SK-N-SH (cell line): ENCODE measurements around the gene ZNF236. TPM values are rescaled to one million over a fixed set of nuclear protein-coding genes. Genes with fewer than 3 reads are reported as not detected.

ENCODE experiments used
- CTCF ChIA-PET: fragments of 300-600, 350-600 bp; formaldehyde crosslinking; extraction: SDS; loops from one replicate; lab custom pipeline; 2021; lab: Yijun Ruan, JAX
- POLR2A ChIA-PET: fragments of 350-600 bp; sonication (Branson Sonifier 250); formaldehyde crosslinking; extraction: SDS; loops from one replicate; lab custom pipeline; 2020; ENCODE audit warnings: antibody characterized with exemption, inconsistent platforms; lab: Yijun Ruan, JAX
- DNase-seq: peaks from one replicate; pipeline ENCODE4 v3.0.0; 2012
- H2AFZ ChIP-seq: fragments of 200-600 bp; sonication (generic); 2 replicates; pipeline ENCODE4 v1.8.1; 2016; ENCODE audit warnings: antibody characterized with exemption, mild to moderate bottlenecking, low read depth
- H3F3A ChIP-seq: fragments of 200-600 bp; sonication (generic); replicated peaks from 2 replicates; pipeline ENCODE3; 2016; ENCODE audit warnings: antibody characterized with exemption, mild to moderate bottlenecking; ENCODE audit not compliant: insufficient read depth
- H3K27ac ChIP-seq, 2 experiments: fragments of 200-500 bp in 1 of 2; fragments of 200-600 bp in 1 of 2; sonication (Bioruptor generic) in 1 of 2; sonication (generic), shearing (Covaris generic) in 1 of 2; 2 replicates each; pipeline versions ENCODE4 v1.5.1 to v1.6.1; 2014 to 2016; ENCODE audit warnings: low read depth in 2 of 2, inconsistent platforms in 1 of 2, low read length in 1 of 2, mild to moderate bottlenecking in 1 of 2, mixed read lengths in 1 of 2
- H3K27me3 ChIP-seq: fragments of 200-600 bp; sonication (generic), shearing (Covaris generic); 2 replicates; pipeline ENCODE4 v1.6.1; 2016; ENCODE audit warnings: mixed run types; ENCODE audit not compliant: insufficient read depth
- H3K36me3 ChIP-seq, 2 experiments: fragments of 200-500 bp in 1 of 2; fragments of 200-600 bp in 1 of 2; sonication (Bioruptor generic) in 1 of 2; sonication (generic) in 1 of 2; replicated peaks in 1 of 2; 2 replicates each; pipeline versions ENCODE3 to v1.5.1; 2014 to 2016; ENCODE audit warnings: low read length in 1 of 2, mild to moderate bottlenecking in 1 of 2; ENCODE audit not compliant: insufficient read depth in 2 of 2, control insufficient read depth in 1 of 2
- H3K4me1 ChIP-seq, 2 experiments: fragments of 200-500 bp in 1 of 2; fragments of 200-600 bp in 1 of 2; sonication (Bioruptor generic) in 1 of 2; sonication (generic), shearing (Covaris generic) in 1 of 2; 2 replicates each; pipeline versions ENCODE4 v1.5.1 to v1.6.1; 2014 to 2016; ENCODE audit warnings: low read depth in 1 of 2, low read length in 1 of 2, mixed run types in 1 of 2; ENCODE audit not compliant: insufficient read depth in 2 of 2, control insufficient read depth in 1 of 2
- H3K4me2 ChIP-seq: fragments of 200-600 bp; sonication (generic), shearing (Covaris generic); 2 replicates; pipeline ENCODE4 v1.6.1; 2017; ENCODE audit warnings: mixed run types
- H3K4me3 ChIP-seq, 2 experiments: fragments of 200-500 bp in 1 of 2; fragments of 200-600 bp in 1 of 2; sonication (Bioruptor generic) in 1 of 2; sonication (generic), shearing (Covaris generic) in 1 of 2; 2 replicates each; pipeline versions ENCODE4 v1.5.1 to v1.8.1; 2014 to 2016; ENCODE audit warnings: low read depth in 2 of 2, inconsistent platforms in 1 of 2, low read length in 1 of 2, mild to moderate bottlenecking in 1 of 2, mixed read lengths in 1 of 2, moderate library complexity in 1 of 2
- H3K79me2 ChIP-seq: fragments of 200-600 bp; sonication (generic); 2 replicates; pipeline ENCODE4 v1.8.1; 2017; ENCODE audit warnings: mild to moderate bottlenecking; ENCODE audit not compliant: insufficient read depth
- H3K9ac ChIP-seq: fragments of 200-600 bp; sonication (generic); 2 replicates; pipeline ENCODE4 v1.6.1; 2017; ENCODE audit warnings: mixed run types
- H3K9me2 ChIP-seq: fragments of 200-600 bp; sonication (generic); 2 replicates; pipeline ENCODE4 v1.6.1; 2017; ENCODE audit warnings: mixed run types
- H3K9me3 ChIP-seq: fragments of 200-600 bp; sonication (generic); 2 replicates; pipeline ENCODE4 v1.6.1; 2017; ENCODE audit warnings: mixed run types, mild to moderate bottlenecking, moderate library complexity
- H4K20me1 ChIP-seq: fragments of 200-600 bp; sonication (generic); 2 replicates; pipeline ENCODE4 v1.6.1; 2017; ENCODE audit warnings: mild to moderate bottlenecking, mixed run types; ENCODE audit not compliant: insufficient read depth
- FOXJ3 ChIP-seq: sonication (generic); formaldehyde crosslinking; IDR thresholded peaks from 2 replicates; pipeline ENCODE4 v1.5.1; 2020; ENCODE audit warnings: mild to moderate bottlenecking, missing genetic modification reagents
- FOXM1 ChIP-seq: IDR thresholded peaks from 2 replicates; pipeline ENCODE4 v1.4.0; 2012; ENCODE audit warnings: low read depth, mild to moderate bottlenecking
- GATA2 ChIP-seq: sonication (generic); formaldehyde crosslinking; IDR thresholded peaks from 2 replicates; pipeline ENCODE4 v1.5.0; 2020; ENCODE audit warnings: mild to moderate bottlenecking, missing genetic modification reagents
- IRF3 ChIP-seq: fragments of 150-350 bp; IDR thresholded peaks from 2 replicates; pipeline ENCODE4 v1.6.1; 2016; ENCODE audit warnings: mild to moderate bottlenecking, low read depth, low read length
- JUND ChIP-seq: IDR thresholded peaks from 2 replicates; pipeline ENCODE4 v1.4.0; 2012
- MAX ChIP-seq: IDR thresholded peaks from 2 replicates; pipeline ENCODE4 v1.4.0; 2012; ENCODE audit warnings: low read depth
- MXI1 ChIP-seq: IDR thresholded peaks from 2 replicates; pipeline ENCODE4 v1.6.1; 2012; ENCODE audit warnings: mild to moderate bottlenecking, low read depth, low read length, improper control_type of control experiment
- NFIC ChIP-seq: IDR thresholded peaks from 2 replicates; pipeline ENCODE4 v1.4.0; 2012; ENCODE audit warnings: borderline replicate concordance
- NRF1 ChIP-seq: IDR thresholded peaks from 2 replicates; pipeline ENCODE4 v1.6.1; 2012; ENCODE audit warnings: low read depth, mild to moderate bottlenecking, low read length
- PBX3 ChIP-seq: IDR thresholded peaks from 2 replicates; pipeline ENCODE4; 2012
- RAD21 ChIP-seq: IDR thresholded peaks from 2 replicates; pipeline ENCODE4 v1.6.1; 2012; ENCODE audit warnings: mild to moderate bottlenecking, low read length
- RCOR1 ChIP-seq: fragments of 150-350 bp; IDR thresholded peaks from 2 replicates; pipeline ENCODE4 v1.6.1; 2017; ENCODE audit warnings: antibody characterized with exemption, low read length
- REST ChIP-seq: IDR thresholded peaks from 2 replicates; pipeline ENCODE4 v1.6.1; 2012; ENCODE audit warnings: mild to moderate bottlenecking, low read depth, low read length, moderate library complexity
- SIN3A ChIP-seq: IDR thresholded peaks from 2 replicates; pipeline ENCODE4 v1.6.1; 2012; ENCODE audit warnings: low read depth, mild to moderate bottlenecking, low read length, moderate library complexity, borderline replicate concordance
- TAF1 ChIP-seq: IDR thresholded peaks from 2 replicates; pipeline ENCODE4 v1.6.1; 2012; ENCODE audit warnings: low read depth, mild to moderate bottlenecking, low read length, moderate library complexity, borderline replicate concordance
- TCF12 ChIP-seq: IDR thresholded peaks from 2 replicates; pipeline ENCODE4 v1.4.0; 2012
- USF2 ChIP-seq: fragments of 150-350 bp; IDR thresholded peaks from 2 replicates; pipeline ENCODE4 v1.6.1; 2017; ENCODE audit warnings: antibody characterized with exemption, low read length, low read depth, borderline replicate concordance
- YY1 ChIP-seq: IDR thresholded peaks from 2 replicates; pipeline ENCODE4 v1.4.0; 2012; ENCODE audit warnings: low read depth, mild to moderate bottlenecking
- WGBS: methylation state at CpG from one replicate; pipeline ENCODE4 v1.1.6; 2017; ENCODE audit warnings: low lambda C conversion rate; 5-methylcytosine and 5-hydroxymethylcytosine counted together
- polyA plus RNA-seq, 3 experiments: library from polyadenylated mRNA; depleted of rRNA; stranded (reverse); fragments of >200 nt; gene quantifications; 2 replicates each; pipeline ENCODE4 v1.2.3, GENCODE V29; 2012

Gene ZNF236
- polyA plus RNA-seq, 1 of the 3 experiments (the other 2 are of a cell fraction), result 4.2 TPM

GRCh38 chr18:76981396-76981968 lies 159.1 kb downstream of the ZNF236 start:
- TF ChIP-seq JUND, result no peak
- no peak for TF ChIP-seq YY1
- no peak for TF ChIP-seq RCOR1
- no peak for TF ChIP-seq NRF1
- TF ChIP-seq NFIC, result no peak
- TF ChIP-seq MAX, result no peak
- TF ChIP-seq USF2, result no peak
- no peak for TF ChIP-seq IRF3
- H3K4me3 ChIP-seq, result no peak overlapping the region
- H3K4me1 ChIP-seq, result peaks cover 0 to 20% of the 10 kb centered on the region in 2 experiments; a peak in 1 of 4 replicates
- no peak overlapping the region for H2AFZ ChIP-seq
- WGBS, result 82% methylated on average over 13 of the region's 13 CpGs
- DNase-seq, result no peak
- no peaks in the 10 kb centered on the region for H3K27me3 ChIP-seq
- H4K20me1 ChIP-seq, result no peaks in the 10 kb centered on the region
- no peak overlapping the region for H3K4me2 ChIP-seq
- no peak overlapping the region for H3K9ac ChIP-seq
- no peaks in the 10 kb centered on the region for H3K79me2 ChIP-seq
- ChIA-PET POLR2A (no interaction called here), CTCF (interaction anchor here (0.7 to 8.2 kb wide), 7 partner anchors 11 to 670 kb away, joined by 3 to 191 read pairs (median 3); no protein-coding TSS in a partner anchor)
- no peaks in the 10 kb centered on the region for H3K36me3 ChIP-seq
- H3F3A ChIP-seq, result no peaks in the 10 kb centered on the region
- no peaks in the 10 kb centered on the region for H3K9me2 ChIP-seq
- H3K9me3 ChIP-seq, result no peaks in the 10 kb centered on the region
- H3K27ac ChIP-seq, result no peak overlapping the region

- DNase-seq, result no peak
- CTCF ChIA-PET, result interaction anchor here (0.7 to 8.2 kb wide), 25 partner anchors 10 to 685 kb away, joined by 3 to 191 read pairs (median 5); no protein-coding TSS in a partner anchor
Observed at GRCh38 chr18:76982038-76982437, 159.7 kb downstream of the ZNF236 start.

More at GRCh38 chr18:76982038-76982437, 159.7 kb downstream of the ZNF236 start:
- Histone ChIP-seq H3K4me1 (peaks cover 0 to 19% of the 10 kb centered on the region in 2 experiments; a peak in 1 of 4 replicates), H3K4me2 (no peak overlapping the region), H2AFZ (no peak overlapping the region), H3K4me3 (no peak overlapping the region), H3K9me3 (no peaks in the 10 kb centered on the region), H4K20me1 (no peaks in the 10 kb centered on the region), H3K79me2 (no peaks in the 10 kb centered on the region), H3K9me2 (no peaks in the 10 kb centered on the region), H3K27ac (no peak overlapping the region), H3F3A (no peaks in the 10 kb centered on the region), H3K9ac (no peak overlapping the region), H3K27me3 (no peaks in the 10 kb centered on the region), H3K36me3 (no peaks in the 10 kb centered on the region)
- POLR2A ChIA-PET, result no interaction called here
- no peak for TF ChIP-seq FOXJ3
- no peak for TF ChIP-seq GATA2 (CRISPR knock-in tag)
- no peak for TF ChIP-seq TCF12
- no peak for TF ChIP-seq REST
- no peak for TF ChIP-seq SIN3A
- TF ChIP-seq JUND, result no peak
- no peak for TF ChIP-seq MXI1
- no peak for TF ChIP-seq RAD21
- TF ChIP-seq PBX3, result no peak
- TF ChIP-seq NFIC, result no peak
- no peak for TF ChIP-seq RCOR1
- no peak for TF ChIP-seq USF2
- no peak for TF ChIP-seq TAF1
- no peak for TF ChIP-seq FOXM1
- WGBS, result 94% methylated on average over 5 of the region's 5 CpGs
